Panc1 (cell line): ENCODE measurements around the gene CREBL2. TPM values are rescaled to one million over a fixed set of nuclear protein-coding genes. Genes with fewer than 3 reads are reported as not detected.
"Not testable (repeated sequence)": the region's sequence is repeated elsewhere in the genome, so short reads cannot be mapped to it uniquely, and the experiment has no call there.

ENCODE experiments used
- ATAC-seq: fragments of 200-7000 bp; cut with Tn5 transposase; 2 replicates; pipeline ENCODE4 v1.9.1; 2020; ENCODE audit warnings: mild to moderate bottlenecking, moderate library complexity
- BruUV-seq: library from RNA; stranded (reverse); fragments of 400-500 nt; replicated peaks from 2 replicates; lab custom pipeline; 2021; lab: Mats Ljungman, UMichigan
- CTCF ChIA-PET: fragments of 300-600 bp; sonication (Branson Sonifier 250); formaldehyde crosslinking; loops from one replicate; lab custom pipeline; 2022; ENCODE audit warnings: antibody characterized with exemption; lab: Charles Lee
- POLR2A ChIA-PET: fragments of 300-600 bp; sonication (Branson Sonifier 250); formaldehyde crosslinking; loops from one replicate; lab custom pipeline; 2022; ENCODE audit warnings: antibody characterized with exemption; lab: Charles Lee
- DNase-seq: peaks from one replicate; pipeline ENCODE4 v3.0.0-alpha.2; 2010; ENCODE audit warnings: low read depth, low spot score
- H3K27ac ChIP-seq: 2 replicates; pipeline ENCODE4 v1.5.1; 2011; ENCODE audit warnings: mild to moderate bottlenecking, low read length, inconsistent platforms
- H3K27me3 ChIP-seq: fragments of 200-500 bp; sonication (Bioruptor generic); 2 replicates; pipeline ENCODE4 v1.6.0; 2014; ENCODE audit warnings: low read length, inconsistent platforms; ENCODE audit not compliant: control insufficient read depth, insufficient read depth
- H3K36me3 ChIP-seq: fragments of 200-500 bp; sonication (Bioruptor generic); 2 replicates; pipeline ENCODE4 v1.5.1; 2014; ENCODE audit warnings: inconsistent platforms, mild to moderate bottlenecking, low read length, moderate library complexity; ENCODE audit not compliant: control insufficient read depth, insufficient read depth
- H3K4me1 ChIP-seq: 2 replicates; pipeline ENCODE4 v1.5.1; 2011; ENCODE audit warnings: inconsistent platforms, mild to moderate bottlenecking, low read length, moderate library complexity; ENCODE audit not compliant: control insufficient read depth, insufficient read depth
- H3K4me3 ChIP-seq, 2 experiments: 2 replicates each; pipeline ENCODE4 v1.5.1; 2011 to 2012; ENCODE audit warnings: low read depth in 2 of 2, low read length in 2 of 2, mild to moderate bottlenecking in 2 of 2, inconsistent platforms in 1 of 2, moderate library complexity in 1 of 2
- H3K9me3 ChIP-seq: fragments of 200-500 bp; sonication (Bioruptor generic); 2 replicates; pipeline ENCODE4 v1.5.1; 2014; ENCODE audit warnings: low read depth, mild to moderate bottlenecking, inconsistent platforms, low read length, moderate library complexity; ENCODE audit not compliant: control insufficient read depth, insufficient read depth
- POLR2AphosphoS5 ChIP-seq: IDR thresholded peaks from 2 replicates; pipeline ENCODE4 v1.6.1; 2012; ENCODE audit warnings: mild to moderate bottlenecking, low read depth, low read length, moderate library complexity
- SIN3A ChIP-seq: IDR thresholded peaks from 2 replicates; pipeline ENCODE4 v1.6.1; 2012; ENCODE audit warnings: low read depth, mild to moderate bottlenecking, low read length, moderate library complexity, borderline replicate concordance; ENCODE audit not compliant: insufficient read depth
- TCF7L2 ChIP-seq: IDR thresholded peaks from 2 replicates; pipeline ENCODE4 v1.6.1; 2011; ENCODE audit warnings: mild to moderate bottlenecking, low read depth, low read length, inconsistent platforms
- in situ Hi-C: cut with HindIII; loops from 2 replicates; pipeline ENCODE4 v1.10.0; 2016; ENCODE audit warnings: low sequenced_read_pairs, low pct_unique_long_range_greater_than_20kb
- intact Hi-C: fragments of 100-400 bp; cut with micrococcal nuclease; formaldehyde crosslinking; loops from one replicate; pipeline ENCODE4 v1.10.0; 2022; ENCODE audit not compliant: unreplicated experiment
- total RNA-seq: library from RNA; stranded (reverse); gene quantifications from one replicate; pipeline ENCODE4 v1.2.1, GENCODE V29; 2021; ENCODE audit not compliant: unreplicated experiment
- TF ChIP-seq, protein P1 (sequence below): fragments of 450-650 bp; IDR thresholded peaks from 2 replicates; pipeline ENCODE4 v1.5.1; 2017; ENCODE audit warnings: mild to moderate bottlenecking
- TF ChIP-seq, protein P2 (sequence below), 2 experiments: IDR thresholded peaks; 2 replicates each; pipeline ENCODE4 v1.6.1; 2011 to 2012; ENCODE audit warnings: low read depth in 2 of 2, control low read depth in 1 of 2, low read length in 1 of 2, mild to moderate bottlenecking in 1 of 2, moderate library complexity in 1 of 2; ENCODE audit not compliant: insufficient read depth in 1 of 2

The CREBL2 gene
- total RNA-seq, 1 experiment from 2014 or later, result 13.6 TPM

DNA sequence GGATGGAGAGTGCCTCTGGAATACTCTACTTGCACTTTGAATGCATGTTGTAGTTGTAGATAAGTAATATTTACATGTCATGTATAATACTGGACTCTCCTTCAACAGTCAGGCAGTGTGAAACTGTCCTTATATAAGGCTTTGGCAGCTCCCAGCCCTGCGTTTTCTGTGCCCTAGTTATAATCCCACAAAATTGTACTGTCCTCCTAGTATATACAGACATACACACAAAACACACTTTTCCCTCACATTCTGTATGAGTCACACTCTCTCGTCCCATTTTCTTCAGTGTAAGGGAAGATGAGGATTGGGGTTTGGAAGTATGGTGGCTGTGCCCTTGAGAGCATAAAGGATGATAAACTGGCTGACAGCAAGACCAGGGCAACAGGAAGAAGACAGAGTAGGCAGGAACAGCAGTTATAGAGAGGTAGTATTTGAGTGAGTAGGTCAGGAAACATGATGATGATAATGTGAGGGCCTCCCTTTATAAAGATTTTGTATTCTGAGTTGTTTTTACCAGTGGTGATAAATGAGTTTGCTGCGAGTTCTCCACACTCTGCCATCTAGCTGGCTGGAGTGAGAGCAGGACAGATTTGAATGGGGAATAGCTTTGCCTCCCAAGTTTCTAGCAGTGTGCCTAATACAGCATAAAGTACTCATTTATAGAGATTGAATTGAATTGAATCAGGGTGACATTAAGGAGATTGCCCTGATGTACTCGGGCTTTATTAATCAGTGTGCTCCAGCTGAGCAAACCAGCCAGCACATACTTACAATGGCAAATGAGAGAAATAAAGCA lies 5.0 kb downstream of the CREBL2 start:
- H3K9me3 ChIP-seq, result no peaks in the 10 kb centered on the region
- ATAC-seq, result no peak
- TF ChIP-seq, protein P1, sequence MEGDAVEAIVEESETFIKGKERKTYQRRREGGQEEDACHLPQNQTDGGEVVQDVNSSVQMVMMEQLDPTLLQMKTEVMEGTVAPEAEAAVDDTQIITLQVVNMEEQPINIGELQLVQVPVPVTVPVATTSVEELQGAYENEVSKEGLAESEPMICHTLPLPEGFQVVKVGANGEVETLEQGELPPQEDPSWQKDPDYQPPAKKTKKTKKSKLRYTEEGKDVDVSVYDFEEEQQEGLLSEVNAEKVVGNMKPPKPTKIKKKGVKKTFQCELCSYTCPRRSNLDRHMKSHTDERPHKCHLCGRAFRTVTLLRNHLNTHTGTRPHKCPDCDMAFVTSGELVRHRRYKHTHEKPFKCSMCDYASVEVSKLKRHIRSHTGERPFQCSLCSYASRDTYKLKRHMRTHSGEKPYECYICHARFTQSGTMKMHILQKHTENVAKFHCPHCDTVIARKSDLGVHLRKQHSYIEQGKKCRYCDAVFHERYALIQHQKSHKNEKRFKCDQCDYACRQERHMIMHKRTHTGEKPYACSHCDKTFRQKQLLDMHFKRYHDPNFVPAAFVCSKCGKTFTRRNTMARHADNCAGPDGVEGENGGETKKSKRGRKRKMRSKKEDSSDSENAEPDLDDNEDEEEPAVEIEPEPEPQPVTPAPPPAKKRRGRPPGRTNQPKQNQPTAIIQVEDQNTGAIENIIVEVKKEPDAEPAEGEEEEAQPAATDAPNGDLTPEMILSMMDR, result no peak
- TF ChIP-seq SIN3A (no peak), TCF7L2 (no peak), POLR2AphosphoS5 (no peak)
- TF ChIP-seq, protein P2, sequence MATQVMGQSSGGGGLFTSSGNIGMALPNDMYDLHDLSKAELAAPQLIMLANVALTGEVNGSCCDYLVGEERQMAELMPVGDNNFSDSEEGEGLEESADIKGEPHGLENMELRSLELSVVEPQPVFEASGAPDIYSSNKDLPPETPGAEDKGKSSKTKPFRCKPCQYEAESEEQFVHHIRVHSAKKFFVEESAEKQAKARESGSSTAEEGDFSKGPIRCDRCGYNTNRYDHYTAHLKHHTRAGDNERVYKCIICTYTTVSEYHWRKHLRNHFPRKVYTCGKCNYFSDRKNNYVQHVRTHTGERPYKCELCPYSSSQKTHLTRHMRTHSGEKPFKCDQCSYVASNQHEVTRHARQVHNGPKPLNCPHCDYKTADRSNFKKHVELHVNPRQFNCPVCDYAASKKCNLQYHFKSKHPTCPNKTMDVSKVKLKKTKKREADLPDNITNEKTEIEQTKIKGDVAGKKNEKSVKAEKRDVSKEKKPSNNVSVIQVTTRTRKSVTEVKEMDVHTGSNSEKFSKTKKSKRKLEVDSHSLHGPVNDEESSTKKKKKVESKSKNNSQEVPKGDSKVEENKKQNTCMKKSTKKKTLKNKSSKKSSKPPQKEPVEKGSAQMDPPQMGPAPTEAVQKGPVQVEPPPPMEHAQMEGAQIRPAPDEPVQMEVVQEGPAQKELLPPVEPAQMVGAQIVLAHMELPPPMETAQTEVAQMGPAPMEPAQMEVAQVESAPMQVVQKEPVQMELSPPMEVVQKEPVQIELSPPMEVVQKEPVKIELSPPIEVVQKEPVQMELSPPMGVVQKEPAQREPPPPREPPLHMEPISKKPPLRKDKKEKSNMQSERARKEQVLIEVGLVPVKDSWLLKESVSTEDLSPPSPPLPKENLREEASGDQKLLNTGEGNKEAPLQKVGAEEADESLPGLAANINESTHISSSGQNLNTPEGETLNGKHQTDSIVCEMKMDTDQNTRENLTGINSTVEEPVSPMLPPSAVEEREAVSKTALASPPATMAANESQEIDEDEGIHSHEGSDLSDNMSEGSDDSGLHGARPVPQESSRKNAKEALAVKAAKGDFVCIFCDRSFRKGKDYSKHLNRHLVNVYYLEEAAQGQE (IDR thresholded peaks at IDR 0.05; ENCODE audit: insufficient read depth in 1 of 2, low read depth in 2 of 2, low read length in 1 of 2), result no peak
- H3K27me3 ChIP-seq, result no peaks in the 10 kb centered on the region
- DNase-seq, result no peak
- H3K27ac ChIP-seq, result no peak overlapping the region
- CTCF ChIA-PET, result interaction anchor here (0.7 kb wide), 1 partner anchor 1050 kb away, joined by 3 read pairs; no protein-coding TSS in a partner anchor
- peaks cover 6% of the 10 kb centered on the region for H3K4me1 ChIP-seq
- no peak overlapping the region for H3K4me3 ChIP-seq
- in situ Hi-C loops, result no loop called here
- POLR2A ChIA-PET, result interaction anchor here (0.6 kb wide), 1 partner anchor 48 kb away, joined by 3 read pairs; no protein-coding TSS in a partner anchor
- no TSS peak for BruUV-seq
- intact Hi-C loops, result loop anchor here (1.0 kb wide), 1 partner anchor 8 kb away; no protein-coding TSS in a partner anchor
- no peaks in the 10 kb centered on the region; the same call in 1 of the 2 replicates for H3K36me3 ChIP-seq

DNA sequence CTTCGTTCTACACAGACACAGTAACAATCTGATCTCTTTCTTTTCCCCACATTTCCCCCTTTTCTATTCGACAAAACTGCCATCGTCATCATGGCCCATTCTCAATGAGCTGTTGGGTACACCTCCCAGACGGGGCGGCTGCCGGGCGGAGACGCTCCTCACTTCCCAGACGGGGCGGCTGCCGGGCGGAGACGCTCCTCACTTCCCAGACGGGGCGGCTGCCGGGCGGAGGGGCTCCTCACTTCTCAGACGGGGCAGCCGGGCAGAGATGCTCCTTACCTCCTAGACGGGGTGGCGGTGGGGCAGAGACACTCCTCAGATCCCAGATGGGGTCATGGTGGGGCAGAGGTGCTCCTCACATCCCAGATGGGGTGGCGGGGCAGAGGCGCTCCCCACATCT lies 6.4 kb downstream of the CREBL2 start:
- DNase-seq, in situ Hi-C loops, H3K36me3 ChIP-seq, H3K4me3 ChIP-seq, BruUV-seq, POLR2A ChIA-PET, CTCF ChIA-PET, intact Hi-C loops, H3K4me1 ChIP-seq, H3K9me3 ChIP-seq, H3K27ac ChIP-seq, ATAC-seq, H3K27me3 ChIP-seq: not testable (repeated sequence)

DNA sequence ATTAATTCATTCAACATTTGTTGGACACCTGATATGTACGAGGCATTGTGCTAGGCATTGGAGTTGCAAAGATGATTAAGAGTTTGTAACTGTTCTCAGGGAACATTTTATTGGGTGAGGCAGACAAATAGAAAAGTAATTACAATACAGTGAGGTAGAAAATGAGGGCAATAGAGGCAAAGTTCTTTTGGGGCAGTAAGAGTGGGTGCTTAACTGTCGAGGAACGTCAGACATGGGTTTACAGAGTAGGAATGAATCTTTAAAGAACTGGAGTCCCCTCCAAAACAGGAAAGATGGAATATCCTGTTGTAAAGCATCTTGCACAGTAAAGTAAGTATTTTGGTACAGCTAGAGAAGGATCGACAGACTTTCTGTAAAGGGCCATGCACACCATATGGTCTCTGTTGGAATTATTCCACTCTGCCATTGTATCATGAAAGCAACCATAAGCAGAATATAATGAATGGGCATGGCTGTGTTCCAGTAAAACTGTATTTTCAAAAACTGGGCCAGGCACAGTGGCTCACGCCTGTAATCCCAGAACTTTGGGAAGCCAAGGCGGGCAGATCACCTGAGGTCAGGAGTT lies 9.1 kb downstream of the CREBL2 start:
- H3K27ac ChIP-seq, result no peak overlapping the region
- ATAC-seq (no peak), DNase-seq (no peak)
- no peaks in the 10 kb centered on the region for H3K9me3 ChIP-seq
- no peak overlapping the region for H3K4me3 ChIP-seq
- no peaks in the 10 kb centered on the region; the same call in 1 of the 2 replicates for H3K4me1 ChIP-seq
- CTCF ChIA-PET, result no interaction called here
- POLR2A ChIA-PET, result no interaction called here
- TF ChIP-seq, protein P1, result no peak
- no peak for TF ChIP-seq POLR2AphosphoS5
- TF ChIP-seq, protein P2 (IDR thresholded peaks at IDR 0.05; ENCODE audit: insufficient read depth in 1 of 2, low read depth in 2 of 2, low read length in 1 of 2), result no peak
- TF ChIP-seq TCF7L2, result no peak
- no peak for TF ChIP-seq SIN3A
- no TSS peak for BruUV-seq
- in situ Hi-C loops (no loop called here), intact Hi-C loops (no loop called here)
- H3K27me3 ChIP-seq, result no peaks in the 10 kb centered on the region
- no peaks in the 10 kb centered on the region for H3K36me3 ChIP-seq
